Measurements from ENCODE around the gene SNTA1.

DNA sequence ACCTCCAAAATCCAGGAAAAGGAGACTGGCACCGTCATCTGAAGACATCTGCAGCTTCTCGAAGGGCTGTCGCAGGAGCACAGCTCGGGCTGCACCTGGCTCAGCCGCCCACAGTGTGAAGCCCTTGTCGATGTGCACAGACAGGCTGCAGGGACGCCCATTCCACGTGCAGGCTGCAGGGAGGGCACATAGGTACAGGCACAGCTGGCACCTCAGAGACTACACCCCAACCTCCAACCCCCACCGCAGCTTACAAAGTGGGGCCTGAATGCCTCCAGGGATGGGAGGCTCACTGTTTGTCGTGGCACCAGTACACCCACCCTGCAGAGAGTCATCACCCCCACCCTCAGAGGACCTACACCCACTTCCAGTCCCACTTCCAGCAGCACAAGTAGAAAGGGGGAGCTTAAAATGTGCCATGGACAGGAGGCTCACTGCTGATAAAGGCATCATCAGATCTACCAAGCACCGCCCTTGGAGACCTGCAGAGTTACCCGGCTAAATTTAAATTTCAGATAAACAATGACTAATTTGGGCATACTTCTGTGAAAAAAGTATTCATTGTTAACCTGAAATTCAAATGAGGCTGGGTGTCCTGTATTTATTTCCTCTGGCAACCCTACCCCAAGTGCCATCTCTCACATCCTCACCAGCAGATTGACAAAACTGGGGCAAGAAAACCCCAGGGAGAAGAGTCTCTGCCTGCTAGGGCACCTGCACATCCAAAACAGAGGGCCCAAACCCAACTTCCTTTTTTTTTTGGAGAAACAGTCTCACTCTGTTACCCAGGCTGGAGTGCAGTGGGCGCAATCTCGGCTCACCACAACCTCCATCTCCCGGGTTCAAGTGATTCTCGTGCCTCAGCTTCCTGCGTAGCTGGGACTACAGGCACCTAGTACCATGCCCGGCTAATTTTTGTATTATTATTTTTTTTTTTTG lies 34.6 kb downstream of the SNTA1 start:
- TF ChIP-seq, protein P1, sequence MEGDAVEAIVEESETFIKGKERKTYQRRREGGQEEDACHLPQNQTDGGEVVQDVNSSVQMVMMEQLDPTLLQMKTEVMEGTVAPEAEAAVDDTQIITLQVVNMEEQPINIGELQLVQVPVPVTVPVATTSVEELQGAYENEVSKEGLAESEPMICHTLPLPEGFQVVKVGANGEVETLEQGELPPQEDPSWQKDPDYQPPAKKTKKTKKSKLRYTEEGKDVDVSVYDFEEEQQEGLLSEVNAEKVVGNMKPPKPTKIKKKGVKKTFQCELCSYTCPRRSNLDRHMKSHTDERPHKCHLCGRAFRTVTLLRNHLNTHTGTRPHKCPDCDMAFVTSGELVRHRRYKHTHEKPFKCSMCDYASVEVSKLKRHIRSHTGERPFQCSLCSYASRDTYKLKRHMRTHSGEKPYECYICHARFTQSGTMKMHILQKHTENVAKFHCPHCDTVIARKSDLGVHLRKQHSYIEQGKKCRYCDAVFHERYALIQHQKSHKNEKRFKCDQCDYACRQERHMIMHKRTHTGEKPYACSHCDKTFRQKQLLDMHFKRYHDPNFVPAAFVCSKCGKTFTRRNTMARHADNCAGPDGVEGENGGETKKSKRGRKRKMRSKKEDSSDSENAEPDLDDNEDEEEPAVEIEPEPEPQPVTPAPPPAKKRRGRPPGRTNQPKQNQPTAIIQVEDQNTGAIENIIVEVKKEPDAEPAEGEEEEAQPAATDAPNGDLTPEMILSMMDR (IDR thresholded peaks at IDR 0.05): no peak
- TF ChIP-seq POLR2AphosphoS5 (IDR thresholded peaks at IDR 0.05): no peak
